Tibial nerve (tissue), 4 donors: Measurements from ENCODE around the gene SLC5A1. TPM values are rescaled to one million over a fixed set of nuclear protein-coding genes. Genes with fewer than 3 reads are reported as not detected.
"Not testable (repeated sequence)": the region's sequence is repeated elsewhere in the genome, so short reads cannot be mapped to it uniquely, and the experiment has no call there.

ENCODE experiments used
- DNase-seq, 2 donors: peaks; one replicate each; pipeline ENCODE4 v3.0.0-alpha.2; 2019; ENCODE audit warnings: low spot score in 2 of 2
- H3K27ac ChIP-seq, 4 donors: fragments of 200-600 bp; sonication (generic) in 3 of 4; one replicate each; pipeline ENCODE4 v1.5.1; 2017 to 2019; ENCODE audit warnings: mild to moderate bottlenecking in 1 of 4
- H3K27me3 ChIP-seq, 2 donors: fragments of 200-600 bp; sonication (generic) in 1 of 2; one replicate each; pipeline versions ENCODE4 v1.5.1 to v1.6.0; 2017 to 2019
- H3K36me3 ChIP-seq, 3 donors: fragments of 200-600 bp; sonication (generic); one replicate each; pipeline ENCODE4 v1.5.1; 2018 to 2019
- H3K4me1 ChIP-seq, 4 donors: fragments of 200-600 bp; sonication (generic) in 3 of 4; one replicate each; pipeline ENCODE4 v1.5.1; 2017 to 2019
- H3K4me3 ChIP-seq, 4 donors: fragments of 200-600 bp; sonication (generic) in 3 of 4; one replicate each; pipeline ENCODE4 v1.5.1; 2017 to 2019; ENCODE audit warnings: mild to moderate bottlenecking in 1 of 4, moderate library complexity in 1 of 4
- H3K9me3 ChIP-seq, 4 donors: fragments of 200-600 bp; sonication (generic) in 3 of 4; one replicate each; pipeline ENCODE4 v1.5.1; 2017 to 2019
- CTCF ChIP-seq, 5 experiments: fragments of 200-600 bp in 3 of 5; fragments of 450-650 bp in 2 of 5; sonication (generic) in 3 of 5; IDR thresholded peaks; one replicate each; pipeline ENCODE4 v1.5.1; 2016 to 2019; ENCODE audit warnings: antibody characterized with exemption in 5 of 5, mild to moderate bottlenecking in 3 of 5, moderate library complexity in 2 of 5
- EP300 ChIP-seq, 2 donors: sonication (generic); formaldehyde crosslinking; IDR thresholded peaks; one replicate each; pipeline ENCODE4 v1.6.1; 2017; ENCODE audit warnings: antibody characterized with exemption in 2 of 2, mild to moderate bottlenecking in 1 of 2
- POLR2A ChIP-seq, 2 donors: fragments of 450-650 bp; IDR thresholded peaks; one replicate each; pipeline ENCODE4 v1.6.1; 2017; ENCODE audit warnings: antibody characterized with exemption in 2 of 2, mild to moderate bottlenecking in 2 of 2, moderate library complexity in 2 of 2
- WGBS, 2 donors: methylation state at CpG; one replicate each; pipeline ENCODE4 v1.1.5; 2018; 5-methylcytosine and 5-hydroxymethylcytosine counted together
- small RNA-seq: library from RNA; depleted of rRNA; stranded (forward); fragments of <200 nt; gene quantifications from one replicate; pipeline ENCODE3, GENCODE V24; 2016
- total RNA-seq, 4 donors: library from RNA; depleted of rRNA; stranded (reverse); fragments of >200 nt; gene quantifications; one replicate each; pipeline ENCODE4 v1.1.0, GENCODE V29; 2016

Gene SLC5A1
- total RNA-seq, 4 donors from 2014 or later: under 0.01 TPM; not detected in 3

- H3K27me3 ChIP-seq: no peaks in the 10 kb centered on the region
- no peaks in the 10 kb centered on the region for H3K36me3 ChIP-seq
- no peak within 1 kb of the TSS for H3K4me3 ChIP-seq
- WGBS, 2 donors: 64 to 79% methylated on average over 12 of the region's 12 CpGs
- TF ChIP-seq EP300 (IDR thresholded peaks at IDR 0.05) (no peak), POLR2A (IDR thresholded peaks at IDR 0.05) (no peak), CTCF (IDR thresholded peaks at IDR 0.05) (no peak)
- H3K27ac ChIP-seq: no peak within 1 kb of the TSS
- DNase-seq: peak in 1 of 2 donors; percentile 0
- H3K4me1 ChIP-seq: no peaks in the 10 kb centered on the region
- H3K9me3 ChIP-seq: no peaks in the 10 kb centered on the region
Observed at GRCh38 chr22:32158712-32159533, 115.9 kb downstream of the SLC5A1 start, which contains the start of gene C22orf42. Gene C22orf42, minus strand, starts transcription at chr22:32159303. Its CDS starts 88 bp downstream, at chr22:32159215.

- DNase-seq, H3K4me3 ChIP-seq: not testable (repeated sequence)
- 61 to 65% methylated on average over 5 of the region's 5 CpGs for WGBS, 2 donors
Observed at GRCh38 chr22:32160411-32160810, 117.3 kb downstream of the SLC5A1 start.

More at GRCh38 chr22:32160411-32160810, 117.3 kb downstream of the SLC5A1 start:
- H3K9me3 ChIP-seq, H3K27me3 ChIP-seq, H3K27ac ChIP-seq, H3K36me3 ChIP-seq, H3K4me1 ChIP-seq: not testable (repeated sequence)

Small RNA genes lying within 50 kb of the gene (small RNA-seq; reads per million reads assigned to genes)
- not detected for gene AP1B1P2

Other genes with a start within 250 kb of the SLC5A1 start
- 100 to 1,000 TPM in 1 of 4 donors, 10 to 100 TPM in 3; 66.3 to 102 (median 98.0) TPM for gene YWHAH, start 98.7 kb upstream of the SLC5A1 start, total RNA-seq
- not detected for gene C22orf42, start 116.0 kb downstream of the SLC5A1 start, total RNA-seq
- not detected for gene RFPL2, start 161.8 kb downstream of the SLC5A1 start, total RNA-seq
- 1 to 10 TPM in 2 of 4 donors, under 1 TPM in 2; 0.21 to 2.4 (median 1.3) TPM for gene SLC5A4, start 212.1 kb downstream of the SLC5A1 start, total RNA-seq